Measurements from ENCODE around the gene GTF3C5. TPM values are rescaled to one million over a fixed set of nuclear protein-coding genes. Genes with fewer than 3 reads are reported as not detected.

The GTF3C5 gene
- total and polyA plus RNA-seq, 9 of the 15 experiments (the other 6 are each of a cell fraction or from before 2014, with no cell fraction given) = 3.8 to 118 (median 83.7) TPM

GRCh38 chr9:133030317-133031129 is at the start of gene GTF3C5 (continued):
- peak; percentile 81 to 92 for TF ChIP-seq MNT (conservative IDR thresholded peaks at IDR 0.05)
- TF ChIP-seq ZKSCAN1 (IDR thresholded peaks at IDR 0.05; ENCODE audit: low read depth, low read length) = peak; percentile 82
- TF ChIP-seq FOXM1 (IDR thresholded peaks at IDR 0.05; ENCODE audit: low read depth) = peak; percentile 86
- TF ChIP-seq FOXM1 (CRISPR knock-in tag; IDR thresholded peaks at IDR 0.05; ENCODE audit: low read depth) = 0 out of 2 replicates have a peak, but pooled peaks have one; percentile 54
- TF ChIP-seq ZNF143 (CRISPR knock-in tag; IDR thresholded peaks at IDR 0.05) = no peak
- no peak for TF ChIP-seq CBX5 (IDR thresholded peaks at IDR 0.05; ENCODE audit: borderline replicate concordance, low read depth)
- TF ChIP-seq TEAD4 (IDR thresholded peaks at IDR 0.05; ENCODE audit: low read length) = 0 out of 2 replicates have a peak, but pooled peaks have one; percentile 50
- TF ChIP-seq TEAD4 (CRISPR knock-in tag; IDR thresholded peaks at IDR 0.05; ENCODE audit: borderline replicate concordance) = no peak
- TF ChIP-seq BCOR (IDR thresholded peaks at IDR 0.05) = peak; percentile 38; the same call in 1 of the 2 replicates
- TF ChIP-seq GATAD2B (IDR thresholded peaks at IDR 0.05; ENCODE audit: borderline replicate concordance) = no peak
- TF ChIP-seq ZNF75A (CRISPR knock-in tag; IDR thresholded peaks at IDR 0.05) = no peak
- TF ChIP-seq POLR2B (IDR thresholded peaks at IDR 0.05; ENCODE audit: low read depth, partially characterized antibody) = peak; percentile 84
- TF ChIP-seq MIER1 (IDR thresholded peaks at IDR 0.05; ENCODE audit: low read depth) = peak; percentile 60; the same call in 1 of the 2 replicates
- no peak for TF ChIP-seq NFE2L1 (tag; IDR thresholded peaks at IDR 0.05; ENCODE audit: borderline replicate concordance, low read depth)
- TF ChIP-seq BRD9 (IDR thresholded peaks at IDR 0.05; ENCODE audit: low read depth, partially characterized antibody) = peak; percentile 64
- TF ChIP-seq ZMIZ1 (IDR thresholded peaks at IDR 0.05; ENCODE audit: low read depth in 2 of 2, low read length in 2 of 2) = no peak
- TF ChIP-seq CSDE1 (IDR thresholded peaks at IDR 0.05) = peak in 1 of 2 experiments; percentile 11; a peak in 1 of 4 replicates
- peak; percentile 45 for TF ChIP-seq HNRNPLL (IDR thresholded peaks at IDR 0.05; ENCODE audit: low read depth, low read length, poor library complexity, severe bottlenecking)
- no peak for TF ChIP-seq HINFP (tag; conservative IDR thresholded peaks at IDR 0.05; ENCODE audit: low read depth)
